HG02973 (cell line): ENCODE data around the gene PLXDC2.

Experiments
- ATAC-seq: cut with Tn5 transposase; IDR thresholded peaks from one replicate; pipeline ENCODE4 v1.9.1; 2021; ENCODE audit warnings: moderate library complexity; ENCODE audit not compliant: unreplicated experiment

Gene PLXDC2

DNA sequence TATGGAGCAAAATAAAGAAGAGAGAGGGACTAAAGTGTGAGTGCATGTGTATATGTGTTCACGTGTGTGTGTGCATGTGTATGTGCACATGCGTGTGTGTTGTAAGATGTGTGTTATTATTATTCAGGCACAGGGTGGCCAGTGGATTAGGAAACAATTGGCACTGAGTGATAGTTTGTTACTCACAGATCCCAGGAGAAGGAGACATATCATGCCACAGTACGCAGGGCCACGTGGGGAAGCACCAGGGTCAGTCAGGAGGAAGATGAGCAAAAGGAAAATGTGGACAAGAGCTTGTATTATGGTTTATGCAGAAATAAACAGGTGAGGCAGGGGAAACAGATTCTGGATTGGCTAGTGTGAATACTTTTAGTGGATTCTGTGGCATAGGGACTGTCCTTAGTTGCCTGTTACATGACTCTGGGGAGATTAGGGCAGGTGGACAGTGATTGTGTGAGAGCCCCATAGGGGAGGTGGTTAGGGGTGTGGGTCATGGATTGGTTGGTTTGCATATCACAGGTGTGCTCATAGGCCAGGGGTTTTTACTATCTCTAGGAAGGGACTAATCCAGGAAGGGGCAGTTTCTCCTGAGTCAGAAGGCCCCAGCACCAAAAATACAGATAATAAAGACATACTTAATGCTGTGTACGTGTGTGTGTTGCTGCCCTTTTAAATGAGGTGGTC, 90.0 kb downstream of the PLXDC2 start:
- no peak for ATAC-seq

DNA sequence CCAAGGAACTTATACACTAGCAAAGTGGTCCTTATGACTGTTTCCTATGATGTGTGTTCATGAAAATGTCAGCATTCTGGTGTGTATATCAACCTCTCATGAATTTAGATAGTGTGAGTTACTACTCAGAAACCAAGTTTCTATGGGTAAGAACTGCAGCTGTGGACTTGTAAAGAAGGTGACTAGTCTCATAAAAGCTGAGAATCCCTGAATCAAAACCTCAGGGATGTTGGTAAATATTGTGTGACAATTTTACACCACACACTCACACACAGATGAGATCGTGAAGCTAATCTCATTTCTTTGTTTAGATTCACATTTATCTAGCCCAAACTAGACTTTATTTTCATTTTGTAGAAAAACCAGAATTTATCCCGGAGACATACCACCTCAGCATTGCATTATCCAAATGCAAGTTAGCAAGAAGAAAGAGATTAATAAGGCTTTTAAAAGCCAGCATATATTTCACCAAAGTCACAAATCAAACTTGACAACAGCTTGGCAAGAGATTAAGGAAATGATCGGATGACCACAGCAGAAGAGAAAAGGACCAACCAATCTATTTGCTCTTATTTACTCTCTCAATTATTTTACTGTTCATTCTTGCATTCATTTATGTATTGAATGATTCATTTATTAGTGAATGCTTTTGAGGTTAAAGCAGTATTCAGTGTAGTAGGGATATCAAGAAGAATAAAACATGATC, 92.9 kb downstream of the PLXDC2 start:
- ATAC-seq, result no peak

DNA sequence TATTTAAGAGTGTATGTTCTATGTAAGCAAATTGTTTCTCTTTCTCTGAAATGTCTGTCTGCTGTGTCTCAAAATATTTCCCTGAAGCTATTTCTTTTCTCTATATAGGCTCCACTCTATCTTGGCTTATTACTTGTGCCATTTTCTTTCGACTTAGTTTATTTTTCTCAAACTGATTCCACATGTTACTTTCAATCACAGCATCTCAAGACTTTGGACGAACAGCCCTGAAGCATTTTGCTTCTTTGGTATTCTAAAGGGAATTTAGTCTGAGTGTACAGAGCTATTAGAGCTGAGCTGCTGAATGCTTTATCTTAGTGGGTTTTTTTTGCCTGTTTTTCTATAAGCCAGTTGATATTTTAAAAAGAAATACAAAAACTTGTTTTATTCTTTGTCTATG, 95.7 kb downstream of the PLXDC2 start:
- no peak for ATAC-seq

- no peak for ATAC-seq
Measured at GRCh38 chr10:19913987-19914386, 97.8 kb downstream of the PLXDC2 start.

- no peak for ATAC-seq
Measured at GRCh38 chr10:19915125-19915524, 98.9 kb downstream of the PLXDC2 start.

- ATAC-seq, result no peak
Measured at GRCh38 chr10:19915816-19916215, 99.6 kb downstream of the PLXDC2 start.

DNA sequence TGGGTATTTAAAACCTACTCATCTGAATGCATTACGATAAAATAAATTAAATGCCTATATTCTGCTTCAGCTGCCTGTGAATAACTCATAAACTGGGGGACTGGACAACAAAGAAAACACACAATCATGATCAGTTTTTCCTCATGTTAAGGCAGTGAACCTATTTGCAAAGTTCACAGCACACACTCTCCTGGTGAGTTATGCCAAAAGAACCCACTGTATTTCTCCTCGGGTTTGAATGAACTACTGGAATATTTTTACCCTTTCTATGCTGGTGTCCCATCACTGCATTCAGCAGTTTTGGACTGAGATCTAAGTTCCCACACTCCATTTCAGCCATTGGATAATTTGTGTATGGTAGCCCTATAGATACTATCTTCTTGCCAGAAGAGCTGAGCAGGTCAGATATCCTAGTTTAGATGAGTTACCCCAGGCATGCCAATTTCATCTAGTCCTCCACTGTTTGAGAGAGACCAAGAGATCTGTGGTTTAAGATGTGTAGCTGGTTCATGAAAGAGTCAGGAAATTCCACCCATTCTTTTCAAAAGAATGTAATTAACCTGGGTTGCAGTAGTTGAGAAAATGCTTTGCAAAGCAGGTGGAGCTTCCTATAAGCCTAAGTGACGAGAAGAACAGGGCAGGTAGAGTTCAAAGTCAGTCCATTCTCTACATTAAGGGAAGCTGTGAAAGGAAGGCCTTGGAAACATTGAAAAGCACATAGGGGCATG, 101.7 kb downstream of the PLXDC2 start:
- no peak for ATAC-seq

- ATAC-seq, result no peak
Measured at GRCh38 chr10:19918794-19919193, 102.6 kb downstream of the PLXDC2 start.

DNA sequence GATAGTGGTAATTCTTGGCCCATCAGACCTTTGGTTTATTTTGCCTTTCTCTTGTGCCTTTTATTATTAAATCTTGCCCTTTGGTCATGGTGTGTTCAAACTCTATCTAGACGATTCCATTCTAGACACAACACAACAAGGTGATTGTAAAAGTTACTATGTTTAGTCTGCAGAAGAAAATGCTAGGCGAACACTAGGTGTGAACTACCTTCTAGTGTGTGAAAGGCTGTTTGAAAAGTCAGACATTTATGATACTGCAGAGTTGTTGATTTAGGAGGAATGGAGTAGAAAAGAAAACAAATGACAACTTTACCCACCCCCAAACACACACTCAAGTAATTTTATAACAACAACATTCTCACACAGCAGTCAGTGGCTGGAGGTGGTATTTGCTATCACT, 103.4 kb downstream of the PLXDC2 start:
- ATAC-seq, result no peak

- no peak for ATAC-seq
Measured at GRCh38 chr10:19920075-19920726, 104.0 kb downstream of the PLXDC2 start.

DNA sequence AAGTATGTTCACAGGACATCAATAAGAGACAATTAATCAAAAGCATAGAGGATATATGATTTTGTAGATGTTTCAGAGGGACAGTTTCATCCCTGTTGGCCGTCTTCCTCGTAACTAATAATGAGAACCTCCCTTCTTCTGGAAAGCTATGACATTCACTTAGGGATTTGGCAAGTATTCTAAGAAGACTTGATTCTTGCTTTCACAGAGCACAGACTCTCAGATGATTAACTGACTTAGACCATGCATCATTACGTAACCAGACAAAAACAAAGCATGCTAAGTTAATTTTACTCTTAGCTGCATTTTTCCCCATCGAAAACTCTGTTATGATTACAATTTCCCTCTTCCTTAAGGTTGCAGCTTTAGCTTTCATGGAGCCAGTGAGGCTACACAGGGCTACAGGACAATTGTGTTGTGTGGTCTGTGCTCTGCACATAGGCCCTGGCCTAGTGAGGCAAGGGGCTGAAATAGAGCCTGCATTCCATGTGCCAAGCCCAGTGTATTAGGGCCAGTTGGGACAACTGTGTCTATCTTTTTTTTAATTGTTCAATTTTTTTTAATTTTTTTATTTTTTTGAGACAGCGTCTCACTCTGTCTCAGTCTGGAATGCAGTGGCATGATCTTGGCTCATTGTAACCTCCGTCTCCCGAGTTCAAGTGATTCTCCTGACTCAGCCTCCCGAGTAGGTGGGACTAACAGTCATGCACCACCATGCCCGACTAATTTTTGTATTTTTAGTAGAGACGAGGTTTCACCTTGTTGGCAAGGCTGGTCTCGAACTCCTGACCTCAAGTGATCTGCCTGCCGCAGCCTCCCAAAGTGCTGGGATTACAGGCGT, 105.3 kb downstream of the PLXDC2 start:
- no peak for ATAC-seq

DNA sequence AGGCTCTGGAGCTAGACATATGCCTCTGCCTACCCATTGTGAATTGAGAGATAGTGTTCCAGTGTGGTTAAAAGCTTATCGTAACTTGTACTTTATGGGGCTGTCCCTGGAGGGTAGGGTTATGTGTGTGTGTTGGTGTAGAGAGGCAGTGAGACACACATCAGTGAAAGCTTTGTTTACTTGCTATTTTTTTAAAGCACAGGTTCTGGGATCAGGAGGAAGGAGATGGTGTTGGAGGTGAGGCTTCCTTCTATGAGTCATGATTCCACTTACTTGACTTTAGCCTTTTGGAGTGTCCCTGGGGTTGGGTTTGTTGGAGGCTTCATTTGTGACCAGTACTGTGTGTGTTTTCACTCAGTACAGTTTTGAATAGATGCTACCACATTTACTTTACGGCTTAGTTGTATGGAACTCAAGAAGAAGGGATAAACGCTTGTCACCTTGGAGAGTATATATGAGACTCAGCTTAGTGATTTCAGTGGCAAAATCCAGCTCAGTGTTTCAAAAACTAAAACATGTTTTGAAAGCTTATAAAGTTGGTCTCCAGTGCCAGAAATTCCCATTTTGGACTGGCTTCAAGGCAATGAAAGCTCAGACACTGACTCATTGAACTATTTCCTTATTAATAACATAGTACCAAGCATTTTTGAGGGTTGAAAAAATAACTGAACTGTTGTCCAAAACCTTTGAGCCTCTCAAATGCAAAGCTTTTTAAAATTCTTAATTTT, 106.2 kb downstream of the PLXDC2 start:
- ATAC-seq, result no peak

DNA sequence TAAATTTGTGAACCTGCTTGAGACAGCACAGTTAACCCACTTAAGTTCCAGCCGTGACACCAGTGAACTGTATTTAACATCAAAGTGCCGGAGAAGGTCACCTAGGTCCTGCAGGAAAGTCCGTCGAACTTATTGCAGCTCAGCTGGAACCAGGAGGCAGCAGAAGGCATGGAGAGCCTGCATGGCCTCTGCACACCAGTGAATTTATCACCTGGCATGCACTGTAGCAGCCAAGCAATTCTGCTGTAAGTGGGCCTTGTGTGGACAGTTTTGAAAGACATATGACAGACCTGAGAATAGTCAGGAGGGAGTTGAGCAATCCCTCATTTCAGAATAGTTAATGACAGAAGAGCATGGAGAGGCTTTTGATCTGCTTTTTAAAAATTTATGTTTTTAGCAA, 108.8 kb downstream of the PLXDC2 start:
- no peak for ATAC-seq

DNA sequence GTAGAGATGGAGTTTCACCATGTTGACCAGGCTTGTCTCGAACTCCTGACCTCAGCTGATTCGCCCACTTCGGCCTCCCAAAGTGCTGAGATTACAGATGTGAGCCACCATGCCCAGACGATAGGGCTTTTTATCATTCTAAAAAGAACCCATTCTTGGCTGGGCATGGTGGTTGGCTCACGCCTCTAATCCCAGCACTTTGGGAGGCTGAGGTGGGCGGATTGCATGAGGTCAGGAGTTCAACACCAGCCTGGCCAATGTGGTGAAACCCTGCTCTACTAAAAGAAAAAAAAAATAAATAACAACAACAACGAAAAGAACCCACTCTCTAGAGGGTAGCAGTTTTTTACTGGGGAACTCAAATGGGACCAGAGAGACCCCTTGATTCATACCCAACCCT, 112.7 kb downstream of the PLXDC2 start:
- ATAC-seq, result no peak

GRCh38 chr10:19929506-19930140, 113.4 kb downstream of the PLXDC2 start:
- no peak for ATAC-seq

- ATAC-seq, result no peak
Measured at GRCh38 chr10:19930936-19931893, 115.0 kb downstream of the PLXDC2 start.

DNA sequence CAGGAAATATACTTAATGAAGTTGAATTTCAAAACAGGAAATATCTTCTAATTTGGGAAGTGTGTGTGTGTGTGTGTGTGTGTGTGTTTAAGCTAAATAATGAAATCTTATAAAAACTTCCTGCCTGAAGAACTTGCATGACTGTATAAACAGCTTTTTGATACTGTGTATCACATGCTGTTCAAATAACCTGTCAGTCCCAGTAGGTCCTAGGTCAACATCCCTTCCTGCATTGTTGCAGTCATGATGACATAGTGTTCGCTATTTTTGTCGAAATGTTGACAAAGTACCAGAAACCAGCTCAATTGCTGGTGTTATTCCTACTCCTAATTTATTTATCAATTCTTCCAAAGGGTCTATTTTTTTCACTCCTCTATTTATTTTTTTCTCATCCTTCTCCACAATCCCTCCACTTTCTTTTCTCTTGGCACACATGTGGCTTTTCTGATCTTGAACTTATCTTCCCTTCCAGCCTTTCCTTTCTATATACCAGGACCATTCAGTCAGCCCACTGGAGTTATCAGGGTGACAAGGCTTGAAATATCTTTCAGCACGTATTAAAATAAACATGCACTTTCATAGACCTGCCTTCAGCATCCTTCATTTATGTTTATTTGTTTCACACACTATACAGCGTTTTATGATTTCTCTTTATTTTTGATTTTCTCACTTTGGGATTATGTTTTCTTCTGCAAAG, 115.8 kb downstream of the PLXDC2 start:
- no peak for ATAC-seq
